PC-9 (cell line): ENCODE results near the gene ZCCHC8.
"Not testable (repeated sequence)": the region's sequence is repeated elsewhere in the genome, so short reads cannot be mapped to it uniquely, and the experiment has no call there.

Experiments
- EZH2 ChIP-seq: fragments of 200-600 bp; sonication (generic); IDR thresholded peaks from 2 replicates; pipeline ENCODE4 v1.8.0; 2017; ENCODE audit warnings: antibody characterized with exemption, low read depth
- TF ChIP-seq, protein P1 (sequence below): fragments of 200-600 bp; sonication (generic); conservative IDR thresholded peaks from 2 replicates; pipeline ENCODE4 v1.6.1; 2017; ENCODE audit warnings: mixed run types, antibody characterized with exemption, mild to moderate bottlenecking, moderate library complexity

- TF ChIP-seq, protein P1, sequence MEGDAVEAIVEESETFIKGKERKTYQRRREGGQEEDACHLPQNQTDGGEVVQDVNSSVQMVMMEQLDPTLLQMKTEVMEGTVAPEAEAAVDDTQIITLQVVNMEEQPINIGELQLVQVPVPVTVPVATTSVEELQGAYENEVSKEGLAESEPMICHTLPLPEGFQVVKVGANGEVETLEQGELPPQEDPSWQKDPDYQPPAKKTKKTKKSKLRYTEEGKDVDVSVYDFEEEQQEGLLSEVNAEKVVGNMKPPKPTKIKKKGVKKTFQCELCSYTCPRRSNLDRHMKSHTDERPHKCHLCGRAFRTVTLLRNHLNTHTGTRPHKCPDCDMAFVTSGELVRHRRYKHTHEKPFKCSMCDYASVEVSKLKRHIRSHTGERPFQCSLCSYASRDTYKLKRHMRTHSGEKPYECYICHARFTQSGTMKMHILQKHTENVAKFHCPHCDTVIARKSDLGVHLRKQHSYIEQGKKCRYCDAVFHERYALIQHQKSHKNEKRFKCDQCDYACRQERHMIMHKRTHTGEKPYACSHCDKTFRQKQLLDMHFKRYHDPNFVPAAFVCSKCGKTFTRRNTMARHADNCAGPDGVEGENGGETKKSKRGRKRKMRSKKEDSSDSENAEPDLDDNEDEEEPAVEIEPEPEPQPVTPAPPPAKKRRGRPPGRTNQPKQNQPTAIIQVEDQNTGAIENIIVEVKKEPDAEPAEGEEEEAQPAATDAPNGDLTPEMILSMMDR, result not testable (repeated sequence)
- not testable (repeated sequence) for TF ChIP-seq EZH2
These were observed 14.4 kb downstream of the ZCCHC8 start for GRCh38 chr12:122486360-122486759.
